Measurements from ENCODE around the gene DDX55. TPM values are rescaled to one million over a fixed set of nuclear protein-coding genes. Genes with fewer than 3 reads are reported as not detected.
A peak's percentile ranks its signal among the peaks of the same experiment; 100 is the strongest.

DDX55 gene
- total and polyA plus RNA-seq, 2 of the 13 experiments (the other 11 are each of a cell fraction or from before 2014, with no cell fraction given) = 22.2 to 37.0 TPM

- peak; percentile 98 for TF ChIP-seq SIN3A (IDR thresholded peaks at IDR 0.05; ENCODE audit: borderline replicate concordance, low read depth, low read length)
- TF ChIP-seq CBFB (CRISPR knock-in tag; IDR thresholded peaks at IDR 0.05) = peak; percentile 95
- TF ChIP-seq HDAC1 (CRISPR knock-in tag; IDR thresholded peaks at IDR 0.05) = peak; percentile 100
- TF ChIP-seq ZNF777 (CRISPR knock-in tag; IDR thresholded peaks at IDR 0.05) = 0 out of 2 replicates have a peak, but pooled peaks have one; percentile 64
- TF ChIP-seq ELF4 (CRISPR knock-in tag; IDR thresholded peaks at IDR 0.05; ENCODE audit: borderline replicate concordance) = peak; percentile 87; the same call in 1 of the 2 replicates
- no peak; the same call in 1 of the 2 replicates for TF ChIP-seq SNAPC2 (CRISPR knock-in tag; IDR thresholded peaks at IDR 0.05)
- 0 out of 2 replicates have a peak, but pooled peaks have one; percentile 51 for TF ChIP-seq ZNF773 (CRISPR knock-in tag; IDR thresholded peaks at IDR 0.05; ENCODE audit: borderline replicate concordance)
- no peak for TF ChIP-seq NCOA5 (CRISPR knock-in tag; IDR thresholded peaks at IDR 0.05)
- TF ChIP-seq SMAD3 (CRISPR knock-in tag; IDR thresholded peaks at IDR 0.05) = peak; percentile 91
- peak; percentile 96 for TF ChIP-seq ZNF788 (CRISPR knock-in tag; IDR thresholded peaks at IDR 0.05; ENCODE audit: borderline replicate concordance)
- TF ChIP-seq KDM6A (CRISPR knock-in tag; IDR thresholded peaks at IDR 0.05; ENCODE audit: low read depth) = no peak
- TF ChIP-seq ZNF597 (CRISPR knock-in tag; IDR thresholded peaks at IDR 0.05) = no peak
- no peak for TF ChIP-seq ZNF710 (CRISPR knock-in tag; IDR thresholded peaks at IDR 0.05; ENCODE audit: borderline replicate concordance)
- 0 out of 2 replicates have a peak, but pooled peaks have one; percentile 80 for TF ChIP-seq ZSCAN5A (CRISPR knock-in tag; IDR thresholded peaks at IDR 0.05; ENCODE audit: borderline replicate concordance)
- TF ChIP-seq, protein P1, sequence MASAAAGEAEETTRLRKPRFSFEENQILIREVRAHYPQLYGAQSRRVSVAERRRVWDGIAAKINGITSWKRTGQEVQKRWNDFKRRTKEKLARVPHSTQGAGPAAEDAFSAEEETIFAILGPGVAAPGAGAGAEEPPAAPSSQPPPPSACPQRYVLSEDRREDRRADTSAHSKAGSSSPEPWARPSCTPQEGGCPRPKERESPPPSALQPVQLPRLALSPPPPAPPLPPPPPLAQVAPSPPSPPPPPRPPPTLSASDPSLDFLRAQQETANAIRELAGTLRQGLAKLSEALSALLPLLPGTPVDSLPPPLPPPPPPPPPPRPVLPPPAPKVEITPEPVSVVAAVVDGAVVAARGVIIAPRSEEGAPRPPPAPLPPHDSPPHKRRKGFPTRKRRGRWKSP (CRISPR knock-in tag; IDR thresholded peaks at IDR 0.05) = peak; percentile 64; the same call in 1 of the 2 replicates
- no peak for TF ChIP-seq ZNF124 (CRISPR knock-in tag; IDR thresholded peaks at IDR 0.05)
- TF ChIP-seq FOXP1 (IDR thresholded peaks at IDR 0.05) = no peak
- no peak for TF ChIP-seq FOXP1 (CRISPR knock-in tag; IDR thresholded peaks at IDR 0.05)
- TF ChIP-seq ZNF691 (CRISPR knock-in tag; IDR thresholded peaks at IDR 0.05; ENCODE audit: borderline replicate concordance, low read depth) = peak; percentile 74; the same call in 1 of the 2 replicates
- no peak for TF ChIP-seq SSRP1 (CRISPR knock-in tag; IDR thresholded peaks at IDR 0.05)
Observed at GRCh38 chr12:123633379-123634141, 31.7 kb downstream of the DDX55 start, which contains the start of the genes EIF2B1 and GTF2H3 (continued).

All from HepG2 (cell line).